ENCODE data around the gene FBXL13.

DNA sequence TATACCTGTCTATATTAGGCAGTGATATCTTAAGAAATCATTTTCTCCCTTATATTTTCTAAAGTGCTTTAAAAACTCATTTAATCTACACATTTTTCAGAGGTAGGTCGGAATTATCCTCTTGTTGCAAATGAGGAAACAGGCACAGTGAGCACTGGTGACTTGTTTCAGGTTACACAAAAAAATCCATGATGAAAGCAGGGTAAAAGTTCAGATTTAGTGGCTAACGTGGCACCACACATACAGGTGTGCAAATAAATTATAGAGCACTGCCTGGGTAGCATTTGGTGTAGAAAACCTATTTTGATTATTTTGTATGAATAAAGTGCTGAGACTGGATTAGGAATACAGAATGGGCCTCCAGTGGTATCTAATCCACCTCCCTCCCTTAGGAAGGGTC is 26.9 kb upstream of the FBXL13 start:
- no peak for TF ChIP-seq CBX5 (IDR thresholded peaks at IDR 0.05; ENCODE audit: low read depth, low read length)
- TF ChIP-seq POLR2AphosphoS5 (IDR thresholded peaks at IDR 0.05; ENCODE audit: low read depth, low read length), result no peak
- no peak for TF ChIP-seq POLR2A (IDR thresholded peaks at IDR 0.05; ENCODE audit: control extremely low read depth in 1 of 2, low read depth in 2 of 2, low read length in 2 of 2)
- TF ChIP-seq, protein P1, sequence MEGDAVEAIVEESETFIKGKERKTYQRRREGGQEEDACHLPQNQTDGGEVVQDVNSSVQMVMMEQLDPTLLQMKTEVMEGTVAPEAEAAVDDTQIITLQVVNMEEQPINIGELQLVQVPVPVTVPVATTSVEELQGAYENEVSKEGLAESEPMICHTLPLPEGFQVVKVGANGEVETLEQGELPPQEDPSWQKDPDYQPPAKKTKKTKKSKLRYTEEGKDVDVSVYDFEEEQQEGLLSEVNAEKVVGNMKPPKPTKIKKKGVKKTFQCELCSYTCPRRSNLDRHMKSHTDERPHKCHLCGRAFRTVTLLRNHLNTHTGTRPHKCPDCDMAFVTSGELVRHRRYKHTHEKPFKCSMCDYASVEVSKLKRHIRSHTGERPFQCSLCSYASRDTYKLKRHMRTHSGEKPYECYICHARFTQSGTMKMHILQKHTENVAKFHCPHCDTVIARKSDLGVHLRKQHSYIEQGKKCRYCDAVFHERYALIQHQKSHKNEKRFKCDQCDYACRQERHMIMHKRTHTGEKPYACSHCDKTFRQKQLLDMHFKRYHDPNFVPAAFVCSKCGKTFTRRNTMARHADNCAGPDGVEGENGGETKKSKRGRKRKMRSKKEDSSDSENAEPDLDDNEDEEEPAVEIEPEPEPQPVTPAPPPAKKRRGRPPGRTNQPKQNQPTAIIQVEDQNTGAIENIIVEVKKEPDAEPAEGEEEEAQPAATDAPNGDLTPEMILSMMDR (IDR thresholded peaks at IDR 0.05; ENCODE audit: control extremely low read depth in 1 of 3, insufficient read depth in 1 of 3, low read depth in 1 of 3, low read length in 3 of 3), result no peak
- TF ChIP-seq CBX8 (IDR thresholded peaks at IDR 0.05; ENCODE audit: borderline replicate concordance, low read depth, low read length), result no peak
- TF ChIP-seq ZNF274 (IDR thresholded peaks at IDR 0.05; ENCODE audit: borderline replicate concordance, extremely low read depth, low read length), result no peak
- TF ChIP-seq RXRA (IDR thresholded peaks at IDR 0.05; ENCODE audit: insufficient read depth, low read depth, low read length), result no peak
- TF ChIP-seq GTF2F1 (IDR thresholded peaks at IDR 0.05; ENCODE audit: borderline replicate concordance, low read depth, low read length), result no peak
- TF ChIP-seq TBP (IDR thresholded peaks at IDR 0.05; ENCODE audit: low read depth, low read length), result no peak
- TF ChIP-seq, protein P2, sequence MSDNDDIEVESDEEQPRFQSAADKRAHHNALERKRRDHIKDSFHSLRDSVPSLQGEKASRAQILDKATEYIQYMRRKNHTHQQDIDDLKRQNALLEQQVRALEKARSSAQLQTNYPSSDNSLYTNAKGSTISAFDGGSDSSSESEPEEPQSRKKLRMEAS (IDR thresholded peaks at IDR 0.05), result no peak

Measured in H1 (cell line).